Activated CD4-positive, alpha-beta T cell treated with anti-CD3 and anti-CD28 coated beads, Interleukin-2, amount 50 U/mL, for 48 hours (primary cell): ENCODE measurements around the gene THAP10.

Source experiments
- DNase-seq, 2 experiments: peaks; one replicate each; pipeline ENCODE4 v3.0.0-alpha.2; 2020

THAP10 gene

DNA sequence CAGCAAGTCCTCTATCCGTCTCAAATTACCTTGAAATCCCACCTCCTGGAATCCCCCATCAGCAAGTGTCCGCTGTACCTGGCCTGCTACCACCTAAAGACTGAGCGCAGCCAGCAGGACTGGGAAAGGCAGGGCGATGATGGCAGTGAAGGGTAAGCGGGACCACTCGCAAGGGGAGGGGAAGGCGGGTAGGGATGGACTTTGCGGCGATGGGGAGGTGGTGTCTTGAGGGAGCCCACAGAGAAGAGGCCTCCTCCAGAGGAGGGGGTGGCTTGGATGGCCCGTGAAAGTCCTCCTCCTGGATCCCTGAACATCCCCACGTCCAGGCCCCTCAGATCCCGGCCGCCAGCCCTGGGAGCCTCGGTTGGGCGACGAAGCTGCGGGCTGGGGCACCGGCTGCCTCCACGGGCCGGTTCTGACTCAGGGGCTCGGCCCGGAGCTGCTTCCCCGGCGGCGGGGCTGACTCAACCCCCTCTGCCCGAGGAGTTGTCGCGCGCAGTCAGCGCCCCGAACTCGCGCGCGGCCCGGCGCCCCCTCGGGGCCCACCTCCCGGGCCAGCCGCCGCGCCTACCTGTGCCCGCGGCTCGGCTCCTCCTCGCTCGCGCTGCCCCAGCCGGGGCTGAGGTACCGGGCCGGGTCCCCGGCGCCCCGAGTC is 38.8 kb downstream of the THAP10 start:
- DNase-seq, result peak; percentile 4

DNA sequence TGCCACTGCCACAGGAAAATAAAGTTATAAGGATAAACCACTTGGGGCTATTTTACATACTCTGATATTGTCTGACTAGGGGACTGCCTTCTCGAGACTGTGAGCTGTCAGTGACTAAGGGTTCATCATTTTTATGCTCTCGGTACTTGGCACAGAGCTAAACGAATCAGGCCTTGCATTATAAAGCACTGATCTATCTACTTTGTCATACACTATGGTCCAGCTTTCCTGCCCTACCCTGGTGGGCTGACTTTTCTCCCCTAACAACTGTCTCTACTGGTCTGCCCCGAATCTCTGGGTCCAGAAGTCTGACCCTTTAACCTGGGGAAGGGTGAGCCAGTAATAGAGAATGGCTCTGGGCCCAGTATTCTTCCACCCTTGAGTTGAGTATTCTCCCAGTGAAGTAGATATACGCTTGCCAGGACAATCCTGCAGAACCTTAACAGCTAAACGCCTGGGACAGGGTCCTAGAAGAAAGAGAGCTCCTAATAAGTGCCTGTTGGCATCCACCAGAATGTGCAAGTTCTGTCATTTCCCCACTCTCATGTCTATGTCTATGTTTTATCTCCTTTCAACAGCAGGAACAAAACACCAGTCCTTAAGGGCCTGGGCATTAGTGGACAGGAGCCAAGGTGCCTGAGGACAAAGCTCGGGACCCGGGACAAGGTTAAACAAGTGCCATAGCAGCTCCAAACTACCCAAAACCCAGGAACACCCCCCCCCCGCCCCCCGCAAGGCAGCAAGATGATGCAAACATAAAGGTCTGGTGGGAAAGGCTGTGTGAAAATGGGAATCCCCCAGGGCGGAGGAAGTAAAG is 39.5 kb downstream of the THAP10 start:
- DNase-seq, result no peak

DNA sequence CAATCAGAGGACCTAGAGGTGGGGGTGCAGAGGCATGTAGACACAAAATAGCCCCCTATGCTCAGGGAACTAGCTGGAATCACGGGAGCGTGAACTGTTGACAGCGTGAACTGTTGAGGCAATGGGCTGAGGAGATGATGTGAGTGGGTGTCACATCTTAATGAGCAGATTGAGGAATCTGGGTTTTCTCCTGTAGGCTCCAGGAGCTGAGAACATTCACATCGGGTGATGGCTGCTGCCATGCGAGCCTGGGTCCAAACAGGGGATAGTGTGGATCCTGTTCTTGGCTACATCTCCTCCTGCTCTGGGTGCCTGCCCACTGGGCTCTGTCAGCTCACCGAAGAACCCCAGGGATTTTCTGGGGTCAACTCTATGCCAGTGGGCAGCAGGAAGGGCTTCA is 40.3 kb downstream of the THAP10 start:
- DNase-seq, result no peak

DNA sequence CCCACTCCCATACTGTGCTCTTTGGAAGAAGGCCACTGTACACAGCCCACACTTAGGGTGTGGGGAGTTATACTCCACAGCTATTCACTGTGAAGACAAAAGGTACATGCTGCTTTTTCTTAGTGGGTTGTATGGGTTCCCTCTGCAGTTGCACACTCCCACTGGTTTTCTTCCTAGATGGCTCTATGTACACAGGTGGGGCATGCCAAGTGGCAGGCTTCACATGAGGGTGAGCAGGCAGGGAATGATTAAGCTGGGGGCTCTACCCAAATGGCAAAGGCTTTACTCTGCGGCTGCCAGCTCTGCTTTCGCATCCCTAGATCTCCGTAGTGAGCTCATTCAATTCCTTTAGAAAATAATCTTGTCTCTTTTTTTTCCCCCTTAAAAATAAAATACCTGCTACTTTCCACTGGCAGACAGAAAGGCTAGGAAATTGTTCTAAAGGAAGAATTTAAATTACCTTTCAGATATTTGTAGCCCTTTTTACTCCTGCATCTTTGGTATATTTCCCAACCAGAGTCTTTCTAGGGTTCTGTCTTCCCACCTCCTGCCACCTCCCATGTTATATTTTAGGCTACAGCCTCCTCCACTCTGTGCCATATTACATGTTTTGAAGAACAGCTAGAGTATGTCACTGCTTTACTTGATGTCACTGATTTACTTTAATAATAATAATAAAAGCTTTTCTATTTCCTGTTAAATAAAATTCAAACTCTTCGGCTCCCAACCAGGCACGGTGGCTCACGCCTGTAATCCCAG is 46.5 kb downstream of the THAP10 start:
- no peak for DNase-seq

DNA sequence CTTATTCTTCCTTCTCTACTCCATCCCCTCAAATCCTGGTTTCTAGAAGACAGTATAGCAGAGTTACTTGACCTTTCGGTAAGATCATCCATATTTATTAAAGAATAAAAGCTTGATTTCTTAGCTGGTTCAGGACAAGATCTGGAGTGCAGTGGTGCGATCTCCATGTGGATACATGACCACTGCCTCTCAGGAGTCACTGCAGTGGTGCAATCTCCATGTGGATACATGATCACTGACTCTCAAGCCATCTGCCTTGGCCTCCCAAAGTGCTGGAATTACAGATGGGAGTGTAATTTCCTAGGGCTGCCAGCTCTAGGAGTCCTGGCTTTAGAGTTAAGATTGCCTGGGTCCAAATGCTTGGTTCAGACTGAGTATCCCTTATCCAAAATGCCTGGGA is 54.8 kb downstream of the THAP10 start:
- no peak for DNase-seq

DNA sequence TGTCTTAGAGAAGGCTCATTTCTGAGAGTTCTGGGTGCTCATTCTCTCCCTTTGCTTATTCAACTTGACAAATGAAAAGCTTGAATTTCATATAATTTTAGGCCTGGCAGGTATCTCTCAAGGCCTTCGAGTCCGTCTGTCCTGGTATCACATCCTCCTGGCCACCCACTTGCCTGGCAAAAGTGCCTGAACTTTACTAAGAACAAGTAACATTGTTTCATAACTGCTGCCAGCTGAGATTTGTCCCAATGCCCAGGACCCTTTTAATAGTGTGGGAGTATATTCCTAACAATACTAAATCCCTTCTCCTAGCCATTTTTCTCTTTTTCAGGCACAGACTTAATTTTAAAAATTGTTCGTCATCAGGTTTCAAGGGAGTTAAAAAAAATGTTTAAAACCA is 56.4 kb downstream of the THAP10 start:
- no peak for DNase-seq

DNA sequence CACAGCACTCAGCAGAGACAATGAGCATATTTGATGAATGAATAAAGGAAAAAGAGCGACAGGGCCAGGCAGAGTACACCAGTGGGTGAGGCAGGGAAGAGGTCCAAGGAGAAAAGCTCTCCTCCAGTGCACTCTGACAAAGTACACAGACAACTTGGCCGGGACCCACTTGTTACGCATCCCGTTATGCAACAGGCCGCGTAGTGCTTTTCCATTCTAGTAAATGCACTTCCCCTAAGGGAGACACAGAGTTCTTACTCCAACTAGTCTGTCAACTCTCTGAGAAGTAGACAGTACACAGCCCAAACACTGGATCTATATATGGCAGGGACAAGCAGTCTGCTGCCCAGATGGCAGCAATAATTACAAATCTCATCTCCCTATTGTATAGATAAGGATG is 56.8 kb downstream of the THAP10 start:
- DNase-seq, result no peak

DNA sequence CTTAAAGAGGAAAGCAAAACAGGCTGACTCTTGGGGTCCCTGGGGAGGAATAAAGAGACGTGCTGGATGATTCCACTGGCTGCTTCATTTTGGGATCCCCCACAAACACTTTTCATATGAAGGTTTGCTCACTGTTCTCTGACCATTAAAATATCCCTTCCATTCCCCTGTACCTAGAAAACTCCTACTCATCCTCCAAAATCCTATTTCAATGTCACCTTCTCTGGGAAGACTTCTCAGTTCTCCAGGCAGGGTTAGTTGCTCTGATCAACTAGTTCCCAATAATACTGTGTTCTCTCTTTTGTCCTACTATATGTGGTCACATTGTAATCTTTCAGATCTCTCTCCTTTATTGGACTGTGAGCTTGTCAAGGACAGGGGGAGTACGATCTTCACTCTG is 57.2 kb downstream of the THAP10 start:
- DNase-seq, result no peak

DNA sequence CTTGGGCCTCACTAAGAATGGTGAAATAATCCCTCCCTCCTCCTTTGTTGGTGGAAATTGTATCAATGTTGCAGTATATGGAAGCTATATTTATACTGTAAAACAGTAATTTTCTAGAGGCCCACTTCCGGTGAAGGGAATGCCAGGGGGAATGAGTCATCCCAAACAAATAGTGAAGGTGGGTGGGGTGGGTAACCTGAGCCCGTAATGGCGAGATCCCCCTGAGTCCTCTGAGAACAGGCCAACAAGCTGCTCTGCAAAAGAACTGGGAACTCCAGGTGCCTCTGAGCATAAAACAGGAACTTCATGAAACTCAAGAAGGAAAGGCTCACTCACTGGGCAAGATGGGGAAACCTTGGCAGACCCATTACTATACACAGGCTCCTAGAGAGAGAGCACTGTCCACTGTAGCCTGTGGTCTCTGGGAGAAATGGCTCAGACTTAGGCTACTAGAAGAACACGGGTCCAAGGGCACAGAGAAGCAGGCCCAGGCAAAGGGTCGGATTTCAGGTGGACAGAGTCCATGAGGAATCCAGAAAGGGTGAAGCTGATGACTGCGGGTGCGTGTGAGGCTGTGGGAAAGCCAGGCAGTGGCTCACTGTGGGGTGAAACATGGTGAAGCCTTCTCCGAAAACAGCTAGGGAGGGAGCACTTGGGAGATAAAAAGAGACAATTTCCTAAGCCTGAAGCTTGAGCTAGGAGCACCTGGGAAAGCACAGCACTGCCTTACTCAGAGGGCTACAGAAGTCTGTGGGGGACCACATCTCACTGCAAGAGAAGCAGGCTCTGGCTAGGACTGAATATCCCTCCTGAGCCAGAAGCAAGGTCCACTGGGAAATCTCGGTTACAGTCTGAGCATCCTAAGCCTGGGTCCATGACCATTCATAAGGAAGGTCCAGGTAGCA is 58.1 kb downstream of the THAP10 start:
- DNase-seq, result no peak

DNA sequence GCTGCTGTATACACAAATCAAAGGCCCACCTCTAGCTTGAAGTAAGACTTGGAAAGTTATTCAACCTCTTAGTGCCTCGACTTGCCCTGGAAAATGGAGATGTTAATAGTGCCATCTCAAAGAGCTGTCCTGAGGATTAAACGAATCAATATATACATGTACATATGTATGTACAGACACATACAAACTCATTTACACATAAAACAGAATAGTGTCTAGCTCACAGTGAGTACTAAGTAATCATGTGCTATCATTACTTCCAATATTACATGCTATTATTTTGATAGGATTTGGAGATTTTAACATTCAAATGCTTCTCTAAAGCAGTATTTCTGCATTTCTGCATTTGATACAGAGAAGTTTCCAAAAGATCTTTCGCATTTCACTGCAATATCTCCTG is 58.8 kb downstream of the THAP10 start:
- DNase-seq, result no peak

DNA sequence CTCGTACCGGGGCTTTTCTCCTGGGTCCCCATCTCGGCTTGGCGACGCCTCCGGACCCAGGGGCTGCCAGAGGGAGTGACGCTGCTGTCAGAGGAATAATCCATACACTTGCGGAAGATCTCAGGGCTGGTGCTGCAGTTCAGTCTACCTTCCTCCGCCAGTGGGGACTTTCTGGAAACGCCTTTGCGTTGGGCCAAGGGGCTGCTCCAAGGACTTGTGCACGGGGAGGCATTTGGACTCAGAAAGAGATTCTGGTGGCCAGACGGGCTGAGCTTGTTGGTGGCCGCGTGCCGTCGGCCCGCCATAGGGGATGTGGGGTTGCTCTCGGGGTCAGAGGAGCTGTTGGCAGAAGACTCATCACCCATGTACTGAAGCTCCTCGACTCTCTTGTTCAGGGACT is 60.1 kb downstream of the THAP10 start:
- DNase-seq, result no peak
